ENCODE measurements around the gene PCSK4. TPM values are rescaled to one million over a fixed set of nuclear protein-coding genes. Genes with fewer than 3 reads are reported as not detected.

Gene PCSK4
- total RNA-seq, 1 donor from 2014 or later: 8.4 TPM

DNA sequence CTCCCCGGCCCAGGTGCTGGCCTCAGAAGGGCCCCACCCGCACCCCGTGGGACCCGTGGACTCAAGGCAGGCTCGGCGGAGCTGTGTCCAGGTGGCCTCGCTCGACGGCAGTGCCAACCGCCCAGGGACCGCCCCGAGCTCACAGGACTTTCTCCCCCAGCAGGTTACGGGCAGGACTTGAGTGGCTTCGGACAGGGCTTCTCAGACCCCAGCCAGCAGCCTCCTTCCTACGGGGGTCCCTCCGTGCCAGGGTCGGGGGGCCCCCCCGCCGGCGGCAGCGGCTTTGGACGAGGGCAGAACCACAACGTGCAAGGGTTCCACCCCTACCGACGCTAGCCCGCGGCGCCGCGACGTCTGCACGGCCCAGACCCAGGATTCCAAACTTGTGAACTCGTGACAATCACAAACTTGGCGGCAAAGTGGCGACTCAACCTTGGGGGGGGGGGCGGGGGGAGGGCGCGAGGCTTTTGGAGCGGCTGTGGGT lies 55.5 kb downstream of the PCSK4 start:
- Mint-ChIP-seq H3K27ac (ENCODE audit: unreplicated experiment) (no peak overlapping the region), H3K4me3 (ENCODE audit: unreplicated experiment) (no peak overlapping the region), H3K9me3 (ENCODE audit: unreplicated experiment) (no peaks in the 10 kb centered on the region), H3K36me3 (ENCODE audit: low read depth, unreplicated experiment) (peaks cover 12% of the 10 kb centered on the region), H3K4me1 (ENCODE audit: unreplicated experiment) (peaks cover 3% of the 10 kb centered on the region), H3K27me3 (ENCODE audit: unreplicated experiment) (peaks cover 7% of the 10 kb centered on the region)
- no peak for DNase-seq (ENCODE audit: low spot score)
- TF ChIP-seq, protein P1, sequence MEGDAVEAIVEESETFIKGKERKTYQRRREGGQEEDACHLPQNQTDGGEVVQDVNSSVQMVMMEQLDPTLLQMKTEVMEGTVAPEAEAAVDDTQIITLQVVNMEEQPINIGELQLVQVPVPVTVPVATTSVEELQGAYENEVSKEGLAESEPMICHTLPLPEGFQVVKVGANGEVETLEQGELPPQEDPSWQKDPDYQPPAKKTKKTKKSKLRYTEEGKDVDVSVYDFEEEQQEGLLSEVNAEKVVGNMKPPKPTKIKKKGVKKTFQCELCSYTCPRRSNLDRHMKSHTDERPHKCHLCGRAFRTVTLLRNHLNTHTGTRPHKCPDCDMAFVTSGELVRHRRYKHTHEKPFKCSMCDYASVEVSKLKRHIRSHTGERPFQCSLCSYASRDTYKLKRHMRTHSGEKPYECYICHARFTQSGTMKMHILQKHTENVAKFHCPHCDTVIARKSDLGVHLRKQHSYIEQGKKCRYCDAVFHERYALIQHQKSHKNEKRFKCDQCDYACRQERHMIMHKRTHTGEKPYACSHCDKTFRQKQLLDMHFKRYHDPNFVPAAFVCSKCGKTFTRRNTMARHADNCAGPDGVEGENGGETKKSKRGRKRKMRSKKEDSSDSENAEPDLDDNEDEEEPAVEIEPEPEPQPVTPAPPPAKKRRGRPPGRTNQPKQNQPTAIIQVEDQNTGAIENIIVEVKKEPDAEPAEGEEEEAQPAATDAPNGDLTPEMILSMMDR (IDR thresholded peaks at IDR 0.05; ENCODE audit: unreplicated experiment): no peak

DNA sequence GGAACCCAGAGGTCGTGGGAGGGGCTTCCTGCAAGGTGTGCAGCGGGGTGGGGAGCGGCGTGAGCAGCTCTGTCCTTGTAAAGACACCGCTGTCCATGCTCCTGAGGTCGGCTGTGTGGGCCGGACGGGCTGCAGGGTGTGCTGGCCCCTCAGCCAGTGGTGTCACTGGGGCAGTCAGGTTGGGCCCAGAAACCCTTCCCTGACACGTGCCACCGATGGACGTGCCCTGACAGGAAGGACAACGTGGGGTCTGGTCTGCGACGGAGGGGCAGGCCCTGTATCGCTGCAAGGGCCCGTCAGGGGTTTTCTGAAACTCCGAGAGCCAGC lies 56.1 kb downstream of the PCSK4 start:
- H3K9me3 Mint-ChIP-seq (ENCODE audit: unreplicated experiment): no peaks in the 10 kb centered on the region
- H3K4me1 Mint-ChIP-seq (ENCODE audit: unreplicated experiment): no peaks in the 10 kb centered on the region
- peaks cover 7% of the 10 kb centered on the region for H3K27me3 Mint-ChIP-seq (ENCODE audit: unreplicated experiment)
- no peak for DNase-seq (ENCODE audit: low spot score)
- peaks cover 12% of the 10 kb centered on the region for H3K36me3 Mint-ChIP-seq (ENCODE audit: low read depth, unreplicated experiment)
- TF ChIP-seq, protein P1 (IDR thresholded peaks at IDR 0.05; ENCODE audit: unreplicated experiment): no peak
- H3K4me3 Mint-ChIP-seq (ENCODE audit: unreplicated experiment): no peak overlapping the region
- no peak overlapping the region for H3K27ac Mint-ChIP-seq (ENCODE audit: unreplicated experiment)

DNA sequence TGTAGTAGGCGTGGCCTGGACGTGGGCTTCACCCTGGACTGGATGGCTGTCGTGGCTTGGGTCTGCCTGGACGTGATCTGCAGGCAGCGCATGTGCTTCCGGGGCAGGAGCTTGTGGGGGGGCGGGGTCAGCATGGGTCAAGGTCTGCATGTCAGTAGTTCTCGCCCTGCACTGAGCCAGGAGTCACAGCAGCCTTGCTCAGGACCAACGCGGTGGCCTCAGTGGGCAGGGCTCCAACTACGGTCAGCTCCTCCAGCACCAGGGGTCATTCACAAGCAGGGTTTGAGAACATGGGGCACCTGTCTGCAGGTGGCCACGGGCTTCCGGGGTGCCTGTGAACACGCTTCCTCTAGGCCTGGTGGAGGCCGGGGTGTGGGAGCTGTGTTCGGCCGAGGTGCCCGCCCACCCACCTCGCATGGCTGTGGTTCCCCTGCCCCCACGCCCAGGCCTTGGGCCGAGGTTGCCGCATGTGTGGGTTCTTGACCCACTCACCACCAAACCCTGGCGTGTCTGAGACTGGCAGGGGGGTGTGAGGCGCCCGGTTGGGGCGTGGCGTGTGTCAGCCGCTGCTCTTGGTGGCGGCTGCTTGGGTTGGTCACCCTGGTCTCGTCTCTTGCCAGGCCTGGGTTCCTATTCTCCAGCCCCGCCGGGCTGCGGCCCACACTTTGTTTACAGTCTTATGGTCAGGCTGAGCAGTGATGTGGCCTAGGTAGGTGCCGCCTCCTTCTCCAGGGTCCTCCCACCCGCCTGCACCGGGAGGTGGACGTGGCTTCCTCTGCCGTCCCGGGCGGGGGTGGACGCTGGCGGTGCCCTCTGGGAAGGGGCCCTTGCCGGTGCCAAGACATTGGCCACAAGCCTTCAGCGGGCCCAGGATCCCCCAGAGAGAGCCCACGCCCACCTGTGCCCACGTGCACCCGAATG lies 56.8 kb downstream of the PCSK4 start:
- DNase-seq (ENCODE audit: low spot score): no peak
- Mint-ChIP-seq H3K36me3 (ENCODE audit: low read depth, unreplicated experiment) (peaks cover 12% of the 10 kb centered on the region), H3K27me3 (ENCODE audit: unreplicated experiment) (peaks cover 7% of the 10 kb centered on the region), H3K27ac (ENCODE audit: unreplicated experiment) (no peak overlapping the region), H3K4me1 (ENCODE audit: unreplicated experiment) (no peaks in the 10 kb centered on the region), H3K9me3 (ENCODE audit: unreplicated experiment) (no peaks in the 10 kb centered on the region), H3K4me3 (ENCODE audit: unreplicated experiment) (no peak overlapping the region)
- TF ChIP-seq, protein P1 (IDR thresholded peaks at IDR 0.05; ENCODE audit: unreplicated experiment): no peak

DNA sequence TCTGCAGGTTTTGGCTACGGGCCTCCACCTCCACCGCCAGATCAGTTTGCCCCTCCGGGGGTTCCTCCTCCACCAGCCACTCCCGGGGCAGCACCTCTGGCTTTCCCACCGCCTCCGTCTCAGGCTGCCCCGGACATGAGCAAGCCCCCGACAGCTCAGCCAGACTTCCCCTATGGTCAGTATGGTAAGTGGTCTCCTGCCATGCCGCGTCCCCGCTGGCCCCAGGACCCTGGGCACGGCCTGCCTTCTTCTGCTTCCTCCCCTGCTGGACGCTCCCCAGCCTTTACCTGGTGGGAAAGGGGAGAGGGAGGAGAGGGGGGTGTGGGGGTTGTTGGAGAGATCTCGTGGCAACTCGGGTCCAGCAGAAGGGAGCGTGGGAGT lies 57.7 kb downstream of the PCSK4 start:
- DNase-seq (ENCODE audit: low spot score): no peak
- Mint-ChIP-seq H3K9me3 (ENCODE audit: unreplicated experiment) (no peaks in the 10 kb centered on the region), H3K36me3 (ENCODE audit: low read depth, unreplicated experiment) (peaks cover 12% of the 10 kb centered on the region), H3K27me3 (ENCODE audit: unreplicated experiment) (peaks cover 7% of the 10 kb centered on the region), H3K4me1 (ENCODE audit: unreplicated experiment) (no peaks in the 10 kb centered on the region), H3K4me3 (ENCODE audit: unreplicated experiment) (no peak overlapping the region), H3K27ac (ENCODE audit: unreplicated experiment) (no peak overlapping the region)
- TF ChIP-seq, protein P1 (IDR thresholded peaks at IDR 0.05; ENCODE audit: unreplicated experiment): no peak
